Endothelial cell of hepatic sinusoid (primary cell): ENCODE data around the gene ZBTB3.

Experiments used
- in situ Hi-C: cut with HindIII; loops from 2 replicates; pipeline ENCODE4 v1.10.0; 2017; ENCODE audit warnings: low sequenced_read_pairs

ZBTB3 gene

GRCh38 chr11:62753736-62754603, at the start of gene ZBTB3:
Gene ZBTB3 (minus strand): TSS chr11:62754160. CDS start chr11:62753664, 496 bp downstream.
- in situ Hi-C loops, result loop anchor here (5.0 kb wide), 1 partner anchor 117 kb away; no protein-coding TSS in a partner anchor

- in situ Hi-C loops, result no loop called here
Observed at GRCh38 chr11:62801071-62801470, 47.1 kb upstream of the ZBTB3 start.

DNA sequence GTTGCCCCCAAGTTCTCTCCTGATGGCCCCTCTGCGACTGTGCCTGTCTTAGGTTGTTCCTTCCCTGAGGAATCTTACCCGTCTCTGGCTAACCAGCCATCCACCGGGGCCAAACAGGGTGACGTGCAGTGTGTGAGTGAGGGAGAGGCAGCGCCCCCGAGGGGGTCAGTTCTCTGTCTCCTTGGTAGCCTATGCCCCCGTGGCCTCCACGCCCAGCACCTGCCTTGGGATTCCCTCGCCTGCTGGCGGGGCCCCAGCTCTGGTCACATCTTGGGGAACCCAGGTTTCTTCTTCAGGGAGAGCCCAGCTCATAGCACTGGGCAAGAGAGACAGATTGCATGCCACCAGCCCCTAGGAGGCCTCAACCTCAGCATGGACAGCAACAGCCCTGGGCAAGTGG, 45.5 kb upstream of the ZBTB3 start:
- in situ Hi-C loops, result loop anchor here (5.0 kb wide), 1 partner anchor 38 kb away; the partner anchor contains the start of gene WDR74

GRCh38 chr11:62796281-62796680, 42.3 kb upstream of the ZBTB3 start:
- in situ Hi-C loops, result loop anchor here (5.0 kb wide), 1 partner anchor 41 kb away; the partner anchor contains the start of gene WDR74

DNA sequence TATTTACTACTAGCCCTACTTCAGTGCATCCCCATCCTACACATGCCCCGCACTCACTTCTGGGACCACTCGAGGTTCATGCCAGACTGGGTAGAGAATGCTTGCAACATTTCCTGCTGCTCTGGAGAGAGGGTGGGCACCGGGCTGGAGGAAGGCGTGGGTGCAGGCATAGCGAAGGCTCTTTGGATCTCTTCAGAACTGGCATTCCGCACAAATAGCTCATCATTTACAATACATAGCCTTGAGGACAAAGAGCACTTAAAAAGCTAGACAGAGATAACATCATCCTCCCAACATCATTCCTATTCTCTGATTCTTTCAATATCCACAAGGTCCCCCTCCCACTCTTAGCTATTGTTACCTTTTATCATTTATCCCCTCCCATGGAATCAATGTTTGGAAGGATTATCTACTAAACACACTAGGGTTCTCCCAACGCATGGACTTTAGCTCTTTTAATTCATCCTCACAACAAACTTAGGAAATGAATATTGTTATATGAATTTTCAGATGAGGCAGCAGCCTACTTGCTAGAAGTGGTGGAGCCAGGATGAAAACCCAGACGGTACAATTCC, 40.3 kb upstream of the ZBTB3 start:
- in situ Hi-C loops, result no loop called here

GRCh38 chr11:62792202-62792575, 38.2 kb upstream of the ZBTB3 start:
- in situ Hi-C loops, result no loop called here

GRCh38 chr11:62791501-62792201, 37.7 kb upstream of the ZBTB3 start, which contains the start of gene TMEM223:
Gene TMEM223 (minus strand): TSS chr11:62792006. CDS start chr11:62791994, 12 bp downstream.
- in situ Hi-C loops, result no loop called here

GRCh38 chr11:62789576-62789975, 35.6 kb upstream of the ZBTB3 start:
- in situ Hi-C loops, result no loop called here

DNA sequence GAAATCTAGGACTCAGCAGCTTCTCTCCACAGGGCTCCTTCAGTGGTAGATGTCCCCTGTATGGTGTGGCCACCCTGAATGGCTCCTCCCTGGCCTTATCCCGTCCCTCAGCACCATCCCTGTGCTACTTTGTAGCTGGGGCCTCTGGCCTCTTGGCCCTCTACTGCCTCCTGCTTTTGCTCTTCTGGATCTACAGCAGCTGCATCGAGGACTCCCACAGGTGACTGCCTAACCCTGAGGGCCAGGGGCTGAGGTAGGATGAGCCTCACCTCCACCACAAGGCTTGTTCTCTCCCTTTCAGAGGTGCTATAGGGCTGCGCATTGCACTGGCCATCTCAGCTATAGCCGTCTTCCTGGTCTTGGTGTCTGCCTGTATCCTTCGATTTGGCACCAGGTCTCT, 35.0 kb upstream of the ZBTB3 start:
- in situ Hi-C loops, result no loop called here

DNA sequence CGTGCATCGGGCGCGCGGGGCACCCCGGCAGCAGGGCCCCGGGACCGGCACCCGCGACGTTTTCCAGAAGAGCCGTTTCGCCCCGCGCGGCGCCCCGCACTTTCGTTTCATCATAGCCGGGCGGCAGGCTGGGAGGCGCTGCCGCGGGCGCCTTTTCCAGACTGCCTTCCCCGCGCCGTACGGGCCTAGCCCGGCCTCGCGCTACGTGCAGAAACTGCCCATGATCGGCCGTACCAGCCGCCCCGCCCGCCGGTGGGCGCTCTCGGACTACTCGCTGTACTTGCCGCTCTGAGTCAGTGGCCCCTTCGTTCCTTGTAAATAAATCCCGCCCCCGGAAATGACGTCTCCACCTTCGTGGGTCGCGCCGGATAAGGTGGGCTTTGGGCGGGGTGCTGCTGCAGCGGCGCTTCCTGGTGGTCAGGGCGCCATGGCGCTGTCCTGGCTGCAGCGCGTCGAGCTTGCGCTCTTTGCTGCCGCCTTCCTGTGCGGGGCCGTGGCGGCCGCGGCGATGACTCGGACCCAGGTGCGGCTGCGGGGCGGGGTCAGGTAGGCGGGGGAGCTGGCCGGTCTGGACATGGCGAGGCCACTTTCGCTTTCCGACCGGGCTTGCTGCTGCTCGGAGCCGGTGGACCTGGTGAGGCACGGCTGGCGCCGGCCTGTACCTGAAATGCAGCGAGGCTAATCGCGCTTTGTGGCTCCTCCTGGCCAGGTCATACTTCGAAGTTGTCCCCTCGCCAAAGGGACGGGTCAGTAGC, 33.2 kb upstream of the ZBTB3 start, which contains the start of gene TMEM179B:
TSS of gene TMEM179B (plus strand) at position 398 of the 755 bp plus-strand sequence. CDS start at position 428, 30 bp downstream.
- in situ Hi-C loops, result no loop called here

DNA sequence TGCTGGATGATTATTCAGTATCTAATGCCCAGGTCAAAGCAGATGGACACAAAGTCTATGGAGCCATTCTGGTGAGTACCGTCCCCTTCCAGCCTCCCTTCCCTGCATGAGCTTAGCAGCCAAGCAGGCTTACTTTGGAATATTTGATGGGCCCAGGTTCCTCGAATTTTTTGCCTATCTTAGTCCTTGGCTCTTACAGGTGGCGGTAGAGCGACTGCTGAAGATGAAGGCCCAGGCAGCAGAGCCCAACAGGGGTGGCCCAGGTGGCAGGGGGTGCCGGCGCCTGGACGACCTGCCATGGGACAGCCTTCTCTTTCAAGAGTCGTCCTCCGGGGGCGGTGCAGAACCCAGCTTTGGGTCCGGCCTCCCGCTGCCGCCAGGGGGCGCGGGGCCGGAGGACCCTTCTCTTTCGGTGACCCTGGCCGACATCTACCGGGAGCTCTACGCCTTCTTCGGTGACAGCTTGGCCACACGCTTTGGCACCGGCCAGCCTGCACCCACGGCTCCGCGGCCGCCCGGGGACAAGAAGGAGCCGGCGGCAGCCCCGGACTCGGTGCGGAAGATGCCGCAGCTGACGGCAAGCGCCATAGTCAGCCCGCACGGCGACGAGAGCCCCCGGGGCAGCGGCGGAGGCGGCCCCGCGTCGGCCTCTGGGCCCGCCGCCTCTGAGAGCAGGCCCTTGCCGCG, 32.5 kb upstream of the ZBTB3 start:
- in situ Hi-C loops, result no loop called here

- in situ Hi-C loops, result no loop called here
Observed at GRCh38 chr11:62782753-62783152, 28.8 kb upstream of the ZBTB3 start.

GRCh38 chr11:62778441-62778840, 24.5 kb upstream of the ZBTB3 start:
- in situ Hi-C loops, result loop anchor here (10.0 kb wide), 1 partner anchor 64 kb away; no protein-coding TSS in a partner anchor

DNA sequence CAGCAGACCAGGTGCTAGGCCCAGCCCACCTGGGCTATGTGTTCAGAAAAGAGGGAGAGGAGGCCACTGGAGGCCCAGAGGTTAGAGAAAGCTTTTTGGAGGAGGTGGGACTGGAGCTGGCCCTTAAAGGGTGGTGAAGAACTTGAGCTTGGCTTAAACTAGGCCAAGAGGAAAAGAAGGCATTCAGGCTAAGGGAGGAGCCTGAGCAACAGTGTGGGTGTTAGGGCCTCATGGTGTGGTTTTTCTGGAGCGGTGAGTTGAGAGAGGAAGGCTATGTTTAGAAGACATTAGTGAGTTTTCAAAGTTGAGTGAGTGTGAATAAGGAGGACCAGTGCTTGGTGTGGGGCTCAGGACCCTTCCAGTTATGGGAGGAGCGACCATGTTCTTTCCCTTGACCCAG, 23.4 kb upstream of the ZBTB3 start:
- in situ Hi-C loops, result loop anchor here (10.0 kb wide), 1 partner anchor 63 kb away; no protein-coding TSS in a partner anchor

GRCh38 chr11:62775646-62776045, 21.7 kb upstream of the ZBTB3 start:
- in situ Hi-C loops, result loop anchor here (10.0 kb wide), 1 partner anchor 61 kb away; no protein-coding TSS in a partner anchor

GRCh38 chr11:62774407-62774806, 20.4 kb upstream of the ZBTB3 start:
- in situ Hi-C loops, result loop anchor here (5.0 to 10.0 kb wide), 2 partner anchors 60 to 102 kb away; partner anchors contain the start of genes LBHD1 and UQCC3

- in situ Hi-C loops, result loop anchor here (5.0 to 10.0 kb wide), 2 partner anchors 57 to 99 kb away; partner anchors contain the start of genes LBHD1 and UQCC3
Observed at GRCh38 chr11:62771144-62772021, 17.4 kb upstream of the ZBTB3 start, which contains the start of gene TAF6L. Gene TAF6L (plus strand): TSS chr11:62771396. CDS start chr11:62775784, 4,388 bp downstream.

GRCh38 chr11:62770778-62771143, 16.8 kb upstream of the ZBTB3 start:
- in situ Hi-C loops, result loop anchor here (5.0 to 10.0 kb wide), 2 partner anchors 56 to 98 kb away; partner anchors contain the start of genes LBHD1 and UQCC3
